ENCODE data around the gene EFNA3. TPM values are rescaled to one million over a fixed set of nuclear protein-coding genes. Genes with fewer than 3 reads are reported as not detected.

The EFNA3 gene
- total RNA-seq, 1 experiment from 2014 or later: 20.4 TPM

GRCh38 chr1:155082301-155083051 lies 3.8 kb downstream of the EFNA3 start (continued):
- TF ChIP-seq CTCF (IDR thresholded peaks at IDR 0.05 in 2 of 3, conservative IDR thresholded peaks at IDR 0.05 in 1 of 3; ENCODE audit: borderline replicate concordance in 1 of 3, insufficient read depth in 1 of 3, low read depth in 2 of 3, low read length in 2 of 3): no peak
- no peak for TF ChIP-seq POLR2AphosphoS5 (IDR thresholded peaks at IDR 0.05; ENCODE audit: low read depth, low read length)

- ChIA-PET CTCF (no interaction called here), RAD21 (ENCODE audit: low non-redundant PET in 1 of 2, low total read pairs in 2 of 2, uncharacterized antibody in 2 of 2, unreplicated experiment in 2 of 2) (no interaction called here), POLR2A (no interaction called here)
- H3K4me2 ChIP-seq (ENCODE audit: low read length): peak overlapping the region; percentile 90
- H4K20me1 ChIP-seq (ENCODE audit: insufficient read depth): no peaks in the 10 kb centered on the region
- no TSS peak for BruUV-seq (replicated peaks)
- no peak for TF ChIP-seq EGR1 (IDR thresholded peaks at IDR 0.05; ENCODE audit: low read depth)
- TF ChIP-seq ZNF274 (IDR thresholded peaks at IDR 0.05; ENCODE audit: low read depth, low read length): no peak
- TF ChIP-seq, protein P1, sequence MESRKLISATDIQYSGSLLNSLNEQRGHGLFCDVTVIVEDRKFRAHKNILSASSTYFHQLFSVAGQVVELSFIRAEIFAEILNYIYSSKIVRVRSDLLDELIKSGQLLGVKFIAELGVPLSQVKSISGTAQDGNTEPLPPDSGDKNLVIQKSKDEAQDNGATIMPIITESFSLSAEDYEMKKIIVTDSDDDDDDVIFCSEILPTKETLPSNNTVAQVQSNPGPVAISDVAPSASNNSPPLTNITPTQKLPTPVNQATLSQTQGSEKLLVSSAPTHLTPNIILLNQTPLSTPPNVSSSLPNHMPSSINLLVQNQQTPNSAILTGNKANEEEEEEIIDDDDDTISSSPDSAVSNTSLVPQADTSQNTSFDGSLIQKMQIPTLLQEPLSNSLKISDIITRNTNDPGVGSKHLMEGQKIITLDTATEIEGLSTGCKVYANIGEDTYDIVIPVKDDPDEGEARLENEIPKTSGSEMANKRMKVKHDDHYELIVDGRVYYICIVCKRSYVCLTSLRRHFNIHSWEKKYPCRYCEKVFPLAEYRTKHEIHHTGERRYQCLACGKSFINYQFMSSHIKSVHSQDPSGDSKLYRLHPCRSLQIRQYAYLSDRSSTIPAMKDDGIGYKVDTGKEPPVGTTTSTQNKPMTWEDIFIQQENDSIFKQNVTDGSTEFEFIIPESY (IDR thresholded peaks at IDR 0.05; ENCODE audit: extremely low read depth, insufficient replicate concordance, low read length): no peak
- no peak for TF ChIP-seq ELF1 (IDR thresholded peaks at IDR 0.05; ENCODE audit: borderline replicate concordance, low read depth)
- no peak for TF ChIP-seq CEBPB (IDR thresholded peaks at IDR 0.05; ENCODE audit: low read depth)
- no peak for TF ChIP-seq EZH2 (IDR thresholded peaks at IDR 0.05)
- TF ChIP-seq FOSL1 (IDR thresholded peaks at IDR 0.05; ENCODE audit: low read depth): no peak
- H3K4me1 ChIP-seq (ENCODE audit: control insufficient read depth in 1 of 2, insufficient read depth in 2 of 2, low read length in 2 of 2): peaks cover 33 to 73% of the 10 kb centered on the region in 2 experiments
- no peak for ATAC-seq
- no peak overlapping the region for H3K4me3 ChIP-seq (replicated peaks in 1 of 2; ENCODE audit: low read depth in 1 of 2, low read length in 2 of 2)
- DNase-seq (ENCODE audit: low read depth, low spot score): no peak
- H3K9ac ChIP-seq (ENCODE audit: low read length): peak overlapping the region; percentile 30; the same call in 1 of the 2 replicates
- no peaks in the 10 kb centered on the region for H3K27me3 ChIP-seq (ENCODE audit: insufficient read depth, low read length)
- no peak overlapping the region for H2AFZ ChIP-seq (ENCODE audit: low read depth, low read length, poor library complexity, severe bottlenecking)
- H3K9me3 ChIP-seq (ENCODE audit: control insufficient read depth in 1 of 2, insufficient read depth in 1 of 2, low read depth in 1 of 2, low read length in 2 of 2): no peaks in the 10 kb centered on the region
- peak overlapping the region; percentile 34 for H3K27ac ChIP-seq (ENCODE audit: low read depth, low read length)
- intact Hi-C loops (cut with micrococcal nuclease): loop anchor here (5.0 kb wide), 1 partner anchor 526 kb away; the partner anchor contains the start of gene UBE2Q1
- H3K79me2 ChIP-seq (ENCODE audit: insufficient read depth, low read length): no peaks in the 10 kb centered on the region; the same call in 1 of the 2 replicates
- no peaks in the 10 kb centered on the region for H3K9me2 ChIP-seq (ENCODE audit: insufficient read depth)
- peaks cover 0 to 6% of the 10 kb centered on the region in 2 experiments; a peak in 1 of 4 replicates for H3K36me3 ChIP-seq (ENCODE audit: control insufficient read depth in 1 of 2, insufficient read depth in 2 of 2, low read length in 2 of 2)
Measured at GRCh38 chr1:155083052-155083541, 4.5 kb downstream of the EFNA3 start.

All from HCT116 (cell line).